HEK293 (cell line): ENCODE data around the gene FUCA2.

ENCODE experiments used
- GFI1B ChIP-seq: fragments of 450-650 bp; formaldehyde crosslinking; IDR thresholded peaks from 2 replicates; pipeline ENCODE4 v1.5.1; 2016; ENCODE audit warnings: missing biosample characterization, missing genetic modification characterization
- GLI4 ChIP-seq: fragments of 450-650 bp; formaldehyde crosslinking; IDR thresholded peaks from 2 replicates; pipeline ENCODE4 v1.5.1; 2016; ENCODE audit warnings: missing biosample characterization, missing genetic modification characterization
- GLIS1 ChIP-seq: fragments of 450-650 bp; formaldehyde crosslinking; IDR thresholded peaks from 2 replicates; pipeline ENCODE4 v1.5.1; 2016; ENCODE audit warnings: missing biosample characterization, missing genetic modification characterization
- IKZF3 ChIP-seq: fragments of 450-650 bp; IDR thresholded peaks from 2 replicates; pipeline ENCODE4 v1.5.0; 2018; ENCODE audit warnings: missing biosample characterization, mild to moderate bottlenecking, missing genetic modification characterization, moderate library complexity
- KLF1 ChIP-seq: fragments of 450-650 bp; formaldehyde crosslinking; IDR thresholded peaks from 2 replicates; pipeline ENCODE4 v1.5.1; 2016; ENCODE audit warnings: missing biosample characterization, missing genetic modification characterization
- KLF7 ChIP-seq: fragments of 450-650 bp; formaldehyde crosslinking; IDR thresholded peaks from 2 replicates; pipeline ENCODE4 v1.5.1; 2016; ENCODE audit warnings: missing biosample characterization, missing genetic modification characterization, borderline replicate concordance
- KLF8 ChIP-seq: fragments of 450-650 bp; formaldehyde crosslinking; IDR thresholded peaks from 2 replicates; pipeline ENCODE4 v1.5.1; 2016; ENCODE audit warnings: missing biosample characterization, missing genetic modification characterization
- PRDM4 ChIP-seq: fragments of 450-650 bp; formaldehyde crosslinking; IDR thresholded peaks from 2 replicates; pipeline ENCODE4 v1.5.1; 2017; ENCODE audit warnings: missing biosample characterization, missing genetic modification characterization
- SCRT2 ChIP-seq: fragments of 450-650 bp; formaldehyde crosslinking; IDR thresholded peaks from 2 replicates; pipeline ENCODE4 v1.5.1; 2016; ENCODE audit warnings: missing biosample characterization, missing genetic modification characterization
- TCF7L2 ChIP-seq: IDR thresholded peaks from 2 replicates; pipeline ENCODE4 v1.6.1; 2011; ENCODE audit warnings: low read depth, mild to moderate bottlenecking, inconsistent platforms, low read length, moderate library complexity, borderline replicate concordance
- YY1 ChIP-seq: fragments of 450-650 bp; formaldehyde crosslinking; IDR thresholded peaks from 2 replicates; pipeline ENCODE4 v1.5.1; 2018; ENCODE audit warnings: missing biosample characterization, missing genetic modification characterization
- ZBTB20 ChIP-seq: fragments of 450-650 bp; formaldehyde crosslinking; IDR thresholded peaks from 2 replicates; pipeline ENCODE4 v1.5.1; 2016; ENCODE audit warnings: missing biosample characterization, missing genetic modification characterization
- ZFP69B ChIP-seq: fragments of 450-650 bp; formaldehyde crosslinking; IDR thresholded peaks from 2 replicates; pipeline ENCODE4 v1.5.1; 2016; ENCODE audit warnings: missing biosample characterization, missing genetic modification characterization
- ZNF133 ChIP-seq: fragments of 450-650 bp; formaldehyde crosslinking; IDR thresholded peaks from 2 replicates; pipeline ENCODE4 v1.5.1; 2016; ENCODE audit warnings: missing biosample characterization, missing genetic modification characterization
- ZNF157 ChIP-seq: fragments of 450-650 bp; formaldehyde crosslinking; IDR thresholded peaks from 2 replicates; pipeline ENCODE4 v1.5.1; 2016; ENCODE audit warnings: missing biosample characterization, missing genetic modification characterization
- ZNF24 ChIP-seq: fragments of 450-650 bp; formaldehyde crosslinking; IDR thresholded peaks from 2 replicates; pipeline ENCODE4 v1.5.1; 2016; ENCODE audit warnings: missing biosample characterization, missing genetic modification characterization
- ZNF280D ChIP-seq: fragments of 450-650 bp; formaldehyde crosslinking; IDR thresholded peaks from 2 replicates; pipeline ENCODE4 v1.5.1; 2016; ENCODE audit warnings: missing biosample characterization, missing genetic modification characterization
- ZNF292 ChIP-seq: fragments of 450-650 bp; formaldehyde crosslinking; IDR thresholded peaks from 2 replicates; pipeline ENCODE4 v1.5.1; 2016; ENCODE audit warnings: low read depth, missing biosample characterization, missing genetic modification characterization, borderline replicate concordance
- ZNF311 ChIP-seq: fragments of 450-650 bp; formaldehyde crosslinking; IDR thresholded peaks from 2 replicates; pipeline ENCODE4 v1.5.1; 2017; ENCODE audit warnings: missing biosample characterization, missing genetic modification characterization, borderline replicate concordance
- ZNF394 ChIP-seq: fragments of 450-650 bp; formaldehyde crosslinking; IDR thresholded peaks from 2 replicates; pipeline ENCODE4 v1.5.1; 2016; ENCODE audit warnings: missing biosample characterization, missing genetic modification characterization, mild to moderate bottlenecking, moderate library complexity, borderline replicate concordance
- ZNF585B ChIP-seq: fragments of 450-650 bp; formaldehyde crosslinking; IDR thresholded peaks from 2 replicates; pipeline ENCODE4 v1.5.1; 2016; ENCODE audit warnings: missing biosample characterization, missing genetic modification characterization
- ZNF600 ChIP-seq: fragments of 450-650 bp; formaldehyde crosslinking; IDR thresholded peaks from 2 replicates; pipeline ENCODE4 v1.5.1; 2016; ENCODE audit warnings: missing biosample characterization, missing genetic modification characterization
- ZNF768 ChIP-seq: fragments of 450-650 bp; formaldehyde crosslinking; IDR thresholded peaks from 2 replicates; pipeline ENCODE4 v1.5.1; 2018; ENCODE audit warnings: missing biosample characterization, mild to moderate bottlenecking, missing genetic modification characterization
- ZSCAN18 ChIP-seq: fragments of 450-650 bp; formaldehyde crosslinking; IDR thresholded peaks from 2 replicates; pipeline ENCODE4 v1.5.1; 2016; ENCODE audit warnings: missing biosample characterization, missing genetic modification characterization
- TF ChIP-seq, protein P1 (sequence below): fragments of 450-650 bp; formaldehyde crosslinking; IDR thresholded peaks from 2 replicates; pipeline ENCODE4 v1.5.1; 2016; ENCODE audit warnings: missing biosample characterization, missing genetic modification characterization
- TF ChIP-seq, protein P2 (sequence below): fragments of 450-650 bp; formaldehyde crosslinking; IDR thresholded peaks from 2 replicates; pipeline ENCODE4; 2016; ENCODE audit warnings: missing biosample characterization, missing genetic modification characterization
- TF ChIP-seq, protein P3 (sequence below): fragments of 450-650 bp; formaldehyde crosslinking; IDR thresholded peaks from 2 replicates; pipeline ENCODE4 v1.5.1; 2016; ENCODE audit warnings: missing biosample characterization, missing genetic modification characterization

The FUCA2 gene

GRCh38 chr6:143510991-143511891 is at the start of gene FUCA2 (continued):
- TF ChIP-seq, protein P1, sequence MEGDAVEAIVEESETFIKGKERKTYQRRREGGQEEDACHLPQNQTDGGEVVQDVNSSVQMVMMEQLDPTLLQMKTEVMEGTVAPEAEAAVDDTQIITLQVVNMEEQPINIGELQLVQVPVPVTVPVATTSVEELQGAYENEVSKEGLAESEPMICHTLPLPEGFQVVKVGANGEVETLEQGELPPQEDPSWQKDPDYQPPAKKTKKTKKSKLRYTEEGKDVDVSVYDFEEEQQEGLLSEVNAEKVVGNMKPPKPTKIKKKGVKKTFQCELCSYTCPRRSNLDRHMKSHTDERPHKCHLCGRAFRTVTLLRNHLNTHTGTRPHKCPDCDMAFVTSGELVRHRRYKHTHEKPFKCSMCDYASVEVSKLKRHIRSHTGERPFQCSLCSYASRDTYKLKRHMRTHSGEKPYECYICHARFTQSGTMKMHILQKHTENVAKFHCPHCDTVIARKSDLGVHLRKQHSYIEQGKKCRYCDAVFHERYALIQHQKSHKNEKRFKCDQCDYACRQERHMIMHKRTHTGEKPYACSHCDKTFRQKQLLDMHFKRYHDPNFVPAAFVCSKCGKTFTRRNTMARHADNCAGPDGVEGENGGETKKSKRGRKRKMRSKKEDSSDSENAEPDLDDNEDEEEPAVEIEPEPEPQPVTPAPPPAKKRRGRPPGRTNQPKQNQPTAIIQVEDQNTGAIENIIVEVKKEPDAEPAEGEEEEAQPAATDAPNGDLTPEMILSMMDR, result peak; percentile 86
- TF ChIP-seq ZNF157 (tag by site-specific recombination) (no peak), ZSCAN18 (tag by site-specific recombination) (no peak), ZNF768 (tag by site-specific recombination) (peak; percentile 23; the same call in 1 of the 2 replicates), TCF7L2 (no peak), SCRT2 (tag by site-specific recombination) (peak; percentile 56), KLF8 (tag by site-specific recombination) (peak; percentile 71; the same call in 1 of the 2 replicates), ZNF394 (peak; percentile 99), ZNF585B (tag by site-specific recombination) (peak; percentile 35; the same call in 1 of the 2 replicates), GLIS1 (peak; percentile 92), ZNF311 (tag by site-specific recombination) (no peak), YY1 (tag by site-specific recombination) (peak; percentile 52; the same call in 1 of the 2 replicates), KLF1 (tag by site-specific recombination) (peak; percentile 80), ZNF133 (tag by site-specific recombination) (0 out of 2 replicates have a peak, but pooled peaks have one; percentile 14), PRDM4 (tag by site-specific recombination) (peak; percentile 81), ZNF292 (no peak), KLF7 (tag by site-specific recombination) (peak; percentile 45), IKZF3 (peak; percentile 68), ZNF24 (tag by site-specific recombination) (no peak; the same call in none of the 2 replicates), GFI1B (0 out of 2 replicates have a peak, but pooled peaks have one; percentile 47), GLI4 (tag by site-specific recombination) (peak; percentile 84), ZNF600 (tag by site-specific recombination) (peak; percentile 81), ZNF280D (tag by site-specific recombination) (0 out of 2 replicates have a peak, but pooled peaks have one; percentile 27), ZFP69B (peak; percentile 56; the same call in 1 of the 2 replicates), ZBTB20 (tag by site-specific recombination) (peak; percentile 91)
- TF ChIP-seq, protein P2, sequence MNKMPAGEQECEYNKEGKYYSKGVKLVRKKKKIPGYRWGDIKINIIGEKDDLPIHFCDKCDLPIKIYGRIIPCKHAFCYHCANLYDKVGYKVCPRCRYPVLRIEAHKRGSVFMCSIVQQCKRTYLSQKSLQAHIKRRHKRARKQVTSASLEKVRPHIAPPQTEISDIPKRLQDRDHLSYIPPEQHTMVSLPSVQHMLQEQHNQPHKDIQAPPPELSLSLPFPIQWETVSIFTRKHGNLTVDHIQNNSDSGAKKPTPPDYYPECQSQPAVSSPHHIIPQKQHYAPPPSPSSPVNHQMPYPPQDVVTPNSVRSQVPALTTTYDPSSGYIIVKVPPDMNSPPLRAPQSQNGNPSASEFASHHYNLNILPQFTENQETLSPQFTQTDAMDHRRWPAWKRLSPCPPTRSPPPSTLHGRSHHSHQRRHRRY, result 0 out of 2 replicates have a peak, but pooled peaks have one; percentile 27
- TF ChIP-seq, protein P3, sequence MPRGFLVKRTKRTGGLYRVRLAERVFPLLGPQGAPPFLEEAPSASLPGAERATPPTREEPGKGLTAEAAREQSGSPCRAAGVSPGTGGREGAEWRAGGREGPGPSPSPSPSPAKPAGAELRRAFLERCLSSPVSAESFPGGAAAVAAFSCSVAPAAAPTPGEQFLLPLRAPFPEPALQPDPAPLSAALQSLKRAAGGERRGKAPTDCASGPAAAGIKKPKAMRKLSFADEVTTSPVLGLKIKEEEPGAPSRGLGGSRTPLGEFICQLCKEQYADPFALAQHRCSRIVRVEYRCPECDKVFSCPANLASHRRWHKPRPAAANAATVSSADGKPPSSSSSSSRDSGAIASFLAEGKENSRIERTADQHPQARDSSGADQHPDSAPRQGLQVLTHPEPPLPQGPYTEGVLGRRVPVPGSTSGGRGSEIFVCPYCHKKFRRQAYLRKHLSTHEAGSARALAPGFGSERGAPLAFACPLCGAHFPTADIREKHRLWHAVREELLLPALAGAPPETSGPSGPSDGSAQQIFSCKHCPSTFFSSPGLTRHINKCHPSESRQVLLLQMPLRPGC (tag by site-specific recombination), result peak; percentile 68; the same call in 1 of the 2 replicates
